HG03460 (cell line): ENCODE measurements around the gene TMOD2.

Source experiments
- ATAC-seq: cut with Tn5 transposase; IDR thresholded peaks from one replicate; pipeline ENCODE4 v1.9.1; 2021; ENCODE audit not compliant: unreplicated experiment

TMOD2 gene

GRCh38 chr15:51849860-51850259, 98.5 kb downstream of the TMOD2 start:
- ATAC-seq = no peak

GRCh38 chr15:51853998-51854397, 102.6 kb downstream of the TMOD2 start:
- ATAC-seq = no peak

- ATAC-seq = no peak
These were observed 104.2 kb downstream of the TMOD2 start for GRCh38 chr15:51855612-51856011.

GRCh38 chr15:51856714-51857380, 105.5 kb downstream of the TMOD2 start:
- no peak for ATAC-seq

- ATAC-seq = peak; percentile 62
These were observed 110.4 kb downstream of the TMOD2 start for GRCh38 chr15:51861557-51862359.

GRCh38 chr15:51863131-51863530, 111.7 kb downstream of the TMOD2 start:
- ATAC-seq = no peak

- ATAC-seq = no peak
These were observed 113.1 kb downstream of the TMOD2 start for GRCh38 chr15:51864408-51865056.

GRCh38 chr15:51865317-51865716, 113.9 kb downstream of the TMOD2 start:
- no peak for ATAC-seq
